ENCODE data around the gene SPG7.

GRCh38 chr16:89564476-89565255 lies 56.5 kb downstream of the SPG7 start:
- TF ChIP-seq SMC3 (conservative IDR thresholded peaks at IDR 0.05; ENCODE audit: poor library complexity): no peak
- TF ChIP-seq EZH2 (IDR thresholded peaks at IDR 0.05; ENCODE audit: borderline replicate concordance, insufficient read depth, low read length, poor library complexity, severe bottlenecking): no peak
- TF ChIP-seq CTCF (IDR thresholded peaks at IDR 0.05; ENCODE audit: poor library complexity, severe bottlenecking): no peak
- no peak for TF ChIP-seq TAF1 (IDR thresholded peaks at IDR 0.05; ENCODE audit: low read depth)
- TF ChIP-seq EP300 (conservative IDR thresholded peaks at IDR 0.05; ENCODE audit: poor library complexity, severe bottlenecking): no peak
- no peak for TF ChIP-seq RAD21 (conservative IDR thresholded peaks at IDR 0.05)
- TF ChIP-seq POLR2AphosphoS5 (IDR thresholded peaks at IDR 0.05): no peak

Data from neural cell (in vitro differentiated cells).